HepG2 (cell line): ENCODE data around the gene KNL1.

ENCODE experiments used
- CTCF ChIP-seq: sonication (generic); formaldehyde crosslinking; IDR thresholded peaks from 2 replicates; pipeline ENCODE4 v1.5.0; 2020; ENCODE audit warnings: mild to moderate bottlenecking, missing genetic modification reagents, moderate library complexity
- HDAC6 ChIP-seq: fragments of 200-600 bp; sonication (generic); IDR thresholded peaks from 2 replicates; pipeline ENCODE4 v1.7.0; 2017; ENCODE audit warnings: mild to moderate bottlenecking, antibody characterized with exemption, low read length, low read depth
- ZNF10 ChIP-seq: sonication (generic); formaldehyde crosslinking; IDR thresholded peaks from 2 replicates; pipeline ENCODE4 v1.4.0; 2020; ENCODE audit warnings: mild to moderate bottlenecking, low read depth, missing genetic modification reagents, borderline replicate concordance
- TF ChIP-seq, protein P1 (sequence below): sonication (generic); formaldehyde crosslinking; IDR thresholded peaks from 2 replicates; pipeline ENCODE4 v1.8.1; 2023; ENCODE audit warnings: missing genetic modification reagents, inconsistent platforms, borderline replicate concordance

DNA sequence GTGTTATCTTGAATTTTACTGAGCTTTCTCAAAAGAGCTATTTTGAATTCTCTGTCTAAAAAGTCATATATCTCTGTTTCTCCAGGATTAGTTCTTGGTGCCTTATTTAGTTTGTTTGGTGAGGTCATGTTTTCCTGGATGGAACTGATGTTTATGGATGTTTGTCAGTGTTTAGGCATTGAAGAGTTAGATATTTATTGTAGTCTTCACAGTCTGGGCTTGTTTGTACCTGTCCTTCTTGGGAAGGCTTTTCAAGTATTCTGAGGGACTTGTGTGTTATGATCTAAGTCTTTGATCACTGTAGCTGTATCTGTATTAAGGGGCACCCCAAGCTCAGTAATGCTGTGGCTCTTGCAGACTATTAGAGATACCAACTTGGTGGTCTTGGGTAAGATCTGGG, 90.3 kb downstream of the KNL1 start:
- TF ChIP-seq CTCF (CRISPR knock-in tag) (no peak), HDAC6 (no peak), ZNF10 (CRISPR knock-in tag) (no peak)
- TF ChIP-seq, protein P1, sequence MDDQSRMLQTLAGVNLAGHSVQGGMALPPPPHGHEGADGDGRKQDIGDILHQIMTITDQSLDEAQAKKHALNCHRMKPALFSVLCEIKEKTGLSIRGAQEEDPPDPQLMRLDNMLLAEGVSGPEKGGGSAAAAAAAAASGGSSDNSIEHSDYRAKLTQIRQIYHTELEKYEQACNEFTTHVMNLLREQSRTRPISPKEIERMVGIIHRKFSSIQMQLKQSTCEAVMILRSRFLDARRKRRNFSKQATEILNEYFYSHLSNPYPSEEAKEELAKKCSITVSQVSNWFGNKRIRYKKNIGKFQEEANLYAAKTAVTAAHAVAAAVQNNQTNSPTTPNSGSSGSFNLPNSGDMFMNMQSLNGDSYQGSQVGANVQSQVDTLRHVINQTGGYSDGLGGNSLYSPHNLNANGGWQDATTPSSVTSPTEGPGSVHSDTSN = no peak
